NCI-H446 treated with DMSO at 0.1 percent for 48 hours (cell line): ENCODE measurements around the gene RAB5B.
A peak's percentile ranks its signal among the peaks of the same experiment; 100 is the strongest.

Experiments
- DNase-seq: peaks from one replicate; lab custom pipeline; 2025; lab: John Stamatoyannopoulos, UW

RAB5B gene

GRCh38 chr12:55973599-55974307 is at the start of gene RAB5B:
RAB5B (plus strand) TSS chr12:55974078; CDS start chr12:55986961, 12,883 bp downstream.
- DNase-seq: peak; percentile 100

GRCh38 chr12:55925371-55925770 is 48.5 kb upstream of the RAB5B start:
- DNase-seq: no peak

- DNase-seq: no peak
These were observed 47.8 kb upstream of the RAB5B start for GRCh38 chr12:55925870-55926737.

- peak; percentile 89 for DNase-seq
These were observed 46.9 kb upstream of the RAB5B start for GRCh38 chr12:55926738-55927587.

- DNase-seq: peak; percentile 42
These were observed 46.0 kb upstream of the RAB5B start, which contains the start of gene PYM1 for GRCh38 chr12:55927588-55928502. PYM1 (minus strand) TSS chr12:55927894; CDS start chr12:55927761, 133 bp downstream.

GRCh38 chr12:55929306-55929791 is 44.5 kb upstream of the RAB5B start:
- no peak for DNase-seq

- peak; percentile 48 for DNase-seq
These were observed 43.0 kb upstream of the RAB5B start, which contains the start of gene DGKA for GRCh38 chr12:55930771-55931316. DGKA (plus strand) TSS chr12:55931162; CDS start chr12:55936504, 5,342 bp downstream.

GRCh38 chr12:55931317-55931779 is 42.5 kb upstream of the RAB5B start:
- no peak for DNase-seq

- DNase-seq: no peak
These were observed 41.9 kb upstream of the RAB5B start for GRCh38 chr12:55931780-55932550.

GRCh38 chr12:55932551-55932910 is 41.3 kb upstream of the RAB5B start:
- DNase-seq: no peak

- no peak for DNase-seq
These were observed 40.6 kb upstream of the RAB5B start for GRCh38 chr12:55933169-55933798.

GRCh38 chr12:55933799-55934742 is 39.8 kb upstream of the RAB5B start:
- no peak for DNase-seq

GRCh38 chr12:55934773-55935172 is 39.1 kb upstream of the RAB5B start:
- no peak for DNase-seq

GRCh38 chr12:55935738-55936151 is 38.1 kb upstream of the RAB5B start:
- DNase-seq: no peak

- DNase-seq: no peak
These were observed 35.9 kb upstream of the RAB5B start for GRCh38 chr12:55937981-55938380.

- DNase-seq: no peak
These were observed 34.9 kb upstream of the RAB5B start for GRCh38 chr12:55938826-55939501.

GRCh38 chr12:55940065-55940732 is 33.7 kb upstream of the RAB5B start:
- peak; percentile 36 for DNase-seq
